K562 treated with DMSO at 1 percent for 48 hours (cell line): Measurements from ENCODE around the gene PTPRQ. TPM values are rescaled to one million over a fixed set of nuclear protein-coding genes. Genes with fewer than 3 reads are reported as not detected.

Experiments
- total RNA-seq: library from RNA; unstranded; fragments of 300-600 nt; gene quantifications from 2 replicates; pipeline ENCODE4 v1.2.3, GENCODE V29; 2022; ENCODE audit warnings: low replicate concordance; ENCODE audit errors: extremely low read depth

Gene PTPRQ
- total RNA-seq: not detected in 2 replicates

GRCh38 chr12:80443974-80444666 lies at the start of gene PTPRQ:
Gene PTPRQ, plus strand, starts transcription at chr12:80444235. Its CDS starts 111 bp downstream, at chr12:80444346.

GRCh38 chr12:80707126-80707829 lies 263.2 kb downstream of the PTPRQ start, which contains the start of gene MYF6:
Gene MYF6, plus strand, starts transcription at chr12:80707634. Its CDS starts 86 bp downstream, at chr12:80707720.

GRCh38 chr12:80716696-80717469 lies 272.8 kb downstream of the PTPRQ start, which contains the start of gene MYF5:
Gene MYF5, plus strand, starts transcription at chr12:80716912. Its CDS starts 152 bp downstream, at chr12:80717064.

